GM12878 (cell line): Measurements from ENCODE around the gene MEDAG. TPM values are rescaled to one million over a fixed set of nuclear protein-coding genes. Genes with fewer than 3 reads are reported as not detected.

Experiments used
- ATAC-seq: fragments of 200-7000 bp; cut with Tn5 transposase; 3 replicates; pipeline ENCODE4 v1.9.1; 2020; ENCODE audit warnings: mild to moderate bottlenecking, moderate library complexity
- BruUV-seq: library from RNA; stranded (reverse); fragments of 400-500 nt; replicated peaks from 2 replicates; lab custom pipeline; 2021; lab: Mats Ljungman, UMichigan
- CTCF ChIA-PET: fragments of 300-600 bp; sonication (Branson Sonifier 250); formaldehyde crosslinking; extraction: SDS; loops from one replicate; lab custom pipeline; 2021; ENCODE audit warnings: inconsistent platforms; lab: Yijun Ruan, JAX
- POLR2A ChIA-PET: fragments of 350-600 bp; formaldehyde crosslinking; extraction: SDS; loops from one replicate; lab custom pipeline; 2021; ENCODE audit warnings: inconsistent platforms; lab: Charles Lee
- RAD21 ChIA-PET: fragments of 300-600 bp; sonication (Branson Sonifier 250); formaldehyde crosslinking; loops from one replicate; lab custom pipeline; 2023; ENCODE audit warnings: antibody characterized with exemption; ENCODE audit not compliant: unreplicated experiment; lab: Charles Lee
- SMC1A ChIA-PET: fragments of 300-600 bp; sonication (Branson Sonifier 250); formaldehyde crosslinking; loops from one replicate; lab custom pipeline; 2023; ENCODE audit not compliant: unreplicated experiment, uncharacterized antibody; lab: Charles Lee
- DNase-seq: peaks from one replicate; pipeline ENCODE4 v3.0.0-alpha.2; 2011; ENCODE audit warnings: low read depth, low spot score
- FAIRE-seq: peaks from 3 replicates; lab custom pipeline; 2011; peaks lifted over from hg19 to GRCh38; lab: Jason Lieb, UNC
- H2AFZ ChIP-seq: 2 replicates; pipeline ENCODE4 v1.6.0; 2011; ENCODE audit warnings: low read depth, low read length, control low read depth; ENCODE audit not compliant: control insufficient read depth
- H3K27ac ChIP-seq: 2 replicates; pipeline ENCODE4 v1.5.1; 2011; ENCODE audit warnings: control low read depth; ENCODE audit not compliant: control insufficient read depth, insufficient read depth
- H3K27me3 ChIP-seq, 2 experiments: replicated peaks in 1 of 2; 2 replicates each; pipeline versions ENCODE4 v1.6.0 to v1.6.1; 2011; ENCODE audit warnings: low read length in 1 of 2; ENCODE audit not compliant: control insufficient read depth in 2 of 2, insufficient read depth in 2 of 2
- H3K36me3 ChIP-seq, 2 experiments: 2 replicates each; pipeline ENCODE4 v1.5.1; 2011; ENCODE audit warnings: low read length in 1 of 2; ENCODE audit not compliant: control insufficient read depth in 2 of 2, insufficient read depth in 2 of 2
- H3K4me1 ChIP-seq: 2 replicates; pipeline ENCODE4 v1.6.1; 2011; ENCODE audit warnings: mild to moderate bottlenecking, low read length, moderate library complexity, mixed read lengths; ENCODE audit not compliant: control insufficient read depth, insufficient read depth
- H3K4me2 ChIP-seq: 2 replicates; pipeline ENCODE4 v1.6.0; 2011; ENCODE audit warnings: control low read depth; ENCODE audit not compliant: control insufficient read depth, insufficient read depth
- H3K4me3 ChIP-seq: fragments of 200-600 bp; sonication (generic); 2 replicates; pipeline ENCODE4 v1.5.1; 2016
- H3K79me2 ChIP-seq: 2 replicates; pipeline ENCODE4 v1.6.0; 2011; ENCODE audit warnings: low read length; ENCODE audit not compliant: control insufficient read depth, insufficient read depth
- H3K9ac ChIP-seq: 2 replicates; pipeline ENCODE4 v1.8.0; 2011; ENCODE audit warnings: low read length, control low read depth, mixed read lengths; ENCODE audit not compliant: control insufficient read depth, insufficient read depth
- H3K9me3 ChIP-seq: replicated peaks from 3 replicates; pipeline ENCODE4 v1.5.1; 2011; ENCODE audit warnings: mild to moderate bottlenecking, low read length; ENCODE audit not compliant: control insufficient read depth, insufficient read depth
- H4K20me1 ChIP-seq: 2 replicates; pipeline ENCODE4 v1.6.0; 2011; ENCODE audit not compliant: control insufficient read depth, insufficient read depth
- BHLHE40 ChIP-seq, 2 experiments: fragments of 450-650 bp in 1 of 2; IDR thresholded peaks; 2 replicates each; pipeline ENCODE4 v1.6.1; 2011 to 2017; ENCODE audit warnings: low read depth in 2 of 2, borderline replicate concordance in 1 of 2, improper control_type of control experiment in 1 of 2, low read length in 1 of 2, mild to moderate bottlenecking in 1 of 2
- CHD4 ChIP-seq: fragments of 200-600 bp; sonication (generic); IDR thresholded peaks from 2 replicates; pipeline ENCODE4 v1.6.1; 2016; ENCODE audit warnings: mild to moderate bottlenecking
- KLF5 ChIP-seq: fragments of 450-650 bp; IDR thresholded peaks from 2 replicates; pipeline ENCODE4 v1.6.1; 2014; ENCODE audit warnings: mild to moderate bottlenecking; ENCODE audit not compliant: partially characterized antibody
- MAX ChIP-seq: IDR thresholded peaks from 2 replicates; pipeline ENCODE4 v1.6.1; 2012; ENCODE audit warnings: low read depth, low read length, improper control_type of control experiment
- NR2C1 ChIP-seq: fragments of 450-650 bp; IDR thresholded peaks from 2 replicates; pipeline ENCODE4 v1.6.1; 2017; ENCODE audit warnings: antibody characterized with exemption, mild to moderate bottlenecking, moderate library complexity
- PML ChIP-seq: IDR thresholded peaks from 2 replicates; pipeline ENCODE4 v1.6.1; 2012; ENCODE audit warnings: low read length, inconsistent platforms
- RCOR1 ChIP-seq: conservative IDR thresholded peaks from 2 replicates; pipeline ENCODE4 v1.6.1; 2012; ENCODE audit warnings: low read depth, low read length, improper control_type of control experiment
- SIX5 ChIP-seq: IDR thresholded peaks from 2 replicates; pipeline ENCODE4 v1.6.1; 2011; ENCODE audit warnings: mild to moderate bottlenecking, low read depth, low read length, moderate library complexity; ENCODE audit not compliant: severe bottlenecking
- SUPT20H ChIP-seq: IDR thresholded peaks from 2 replicates; pipeline ENCODE4 v1.6.1; 2011; ENCODE audit warnings: low read depth, mild to moderate bottlenecking, low read length, moderate library complexity, borderline replicate concordance; ENCODE audit not compliant: control insufficient read depth
- TARDBP ChIP-seq: IDR thresholded peaks from 2 replicates; pipeline ENCODE4 v1.6.1; 2016; ENCODE audit warnings: borderline replicate concordance
- TCF12 ChIP-seq: IDR thresholded peaks from 2 replicates; pipeline ENCODE4 v1.6.1; 2011; ENCODE audit warnings: low read depth, mild to moderate bottlenecking, low read length
- ZZZ3 ChIP-seq: IDR thresholded peaks from 2 replicates; pipeline ENCODE4 v1.6.1; 2011; ENCODE audit warnings: low read depth; ENCODE audit not compliant: control insufficient read depth, insufficient read length
- WGBS: methylation state at CpG from one replicate; pipeline ENCODE4 v1.1.6; 2016; ENCODE audit warnings: low lambda C conversion rate; ENCODE audit not compliant: insufficient replicate concordance, insufficient coverage; ENCODE audit errors: missing lambda C conversion rate; 5-methylcytosine and 5-hydroxymethylcytosine counted together
- in situ Hi-C: fragments of 300-500 bp; cut with MboI; formaldehyde crosslinking; loops from 9 replicates; pipeline ENCODE4 v1.14.3; 2018; ENCODE audit warnings: mixed read lengths
- intact Hi-C: fragments of 100-400 bp; cut with micrococcal nuclease; formaldehyde crosslinking; loops from one replicate; pipeline ENCODE4 v1.14.2; 2022; ENCODE audit not compliant: unreplicated experiment
- polyA plus RNA-seq, 11 experiments: library from polyadenylated mRNA; depleted of rRNA in 4 of 11; unstranded in 6 of 11; stranded (reverse) in 5 of 11; fragments of >200 nt; fragmentation: Nextera tagmentation in 4 of 11; fragmentation: Illumina TruSeq in 1 of 11; extraction: Ambion mirVana in 4 of 11; extraction: Trizol in 1 of 11; gene quantifications; 1 replicate in 1 of 11; 2 replicates in 10 of 11; pipeline versions ENCODE4 v1.2.1 to v1.2.3, GENCODE V29; 2011 to 2016; ENCODE audit warnings: inconsistent platforms in 2 of 11, missing spikeins in 2 of 11, low read depth in 1 of 11
- total RNA-seq, 4 experiments: library from RNA; depleted of rRNA in 3 of 4; stranded (reverse); fragments of >200 nt in 3 of 4; fragmentation: Illumina TruSeq in 1 of 4; extraction: Trizol in 1 of 4; gene quantifications; 2 replicates each; pipeline versions ENCODE4 v1.2.1 to v1.2.3, GENCODE V29; 2013 to 2021

The MEDAG gene
- total and polyA plus RNA-seq, 10 of the 15 experiments (the other 5 are each of a cell fraction or from before 2014, with no cell fraction given), result 0.03 TPM; not detected in 9

DNA sequence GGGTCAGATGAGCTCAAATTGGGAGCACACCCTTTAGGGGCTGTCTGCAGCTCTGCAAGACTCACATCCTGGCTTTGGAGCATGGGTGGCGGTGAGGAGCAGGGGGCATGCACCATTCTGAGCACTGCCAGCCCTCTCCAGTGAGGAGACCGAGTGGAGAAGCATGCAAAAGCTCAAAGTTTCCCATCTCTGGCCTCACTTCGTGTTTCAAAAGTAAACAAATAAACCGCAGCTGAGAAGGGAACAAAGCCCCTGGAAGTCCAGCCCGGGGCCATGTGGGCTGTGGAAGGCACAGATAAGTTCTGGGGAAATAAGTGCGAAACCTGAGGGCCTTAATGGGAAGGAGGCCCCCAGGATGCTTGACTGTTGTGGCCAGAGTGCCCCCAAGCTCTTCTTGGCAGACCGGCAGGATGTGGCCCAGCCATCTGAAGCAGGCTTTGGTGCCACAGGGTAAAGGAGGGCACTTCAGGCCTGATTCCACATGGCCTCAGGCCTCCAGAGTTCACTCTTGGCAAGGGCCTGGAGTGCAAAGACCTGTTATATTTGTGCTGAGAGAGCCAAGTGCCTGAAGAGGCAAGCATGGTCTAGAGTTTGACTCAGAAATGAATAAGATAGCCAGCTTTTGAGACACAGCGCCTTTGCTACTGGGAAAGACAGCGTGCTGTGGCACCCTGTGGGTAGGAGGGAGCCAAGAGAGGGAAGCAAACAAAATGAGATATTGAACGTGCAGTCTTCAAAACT is 1.2 kb downstream of the MEDAG start:
- in situ Hi-C loops (no loop called here), intact Hi-C loops (no loop called here)
- Histone ChIP-seq H3K27ac (no peak overlapping the region), H3K79me2 (no peaks in the 10 kb centered on the region), H3K4me3 (no peak overlapping the region), H3K9me3 (no peaks in the 10 kb centered on the region), H3K4me1 (no peaks in the 10 kb centered on the region), H4K20me1 (no peaks in the 10 kb centered on the region), H3K4me2 (no peak overlapping the region), H3K27me3 (peaks cover 3 to 7% of the 10 kb centered on the region in 2 experiments; a peak in 3 of 4 replicates), H3K36me3 (no peaks in the 10 kb centered on the region), H3K9ac (no peak overlapping the region), H2AFZ (no peak overlapping the region)
- POLR2A ChIA-PET, result interaction anchor here (0.9 kb wide), 1 partner anchor 10 kb away, joined by 3 read pairs; no protein-coding TSS in a partner anchor
- no peak for ATAC-seq
- no peak for FAIRE-seq
- no peak for TF ChIP-seq CHD4
- TF ChIP-seq PML, result no peak
- TF ChIP-seq KLF5, result no peak
- BruUV-seq, result no TSS peak
- RAD21 ChIA-PET, result no interaction called here
- SMC1A ChIA-PET, result no interaction called here
- CTCF ChIA-PET, result interaction anchor here (0.6 to 1.8 kb wide), 2 partner anchors 137 to 149 kb away, joined by 3 to 4 read pairs; no protein-coding TSS in a partner anchor
- no peak for DNase-seq
- WGBS, result 11% methylated on average over 10 of the region's 10 CpGs

- WGBS, result 1% methylated on average over 5 of the region's 5 CpGs
- ChIA-PET CTCF (interaction anchor here (1.8 kb wide), 1 partner anchor 136 kb away, joined by 4 read pairs; no protein-coding TSS in a partner anchor), POLR2A (no interaction called here), SMC1A (no interaction called here), RAD21 (no interaction called here)
- Histone ChIP-seq H3K27ac (no peak overlapping the region), H3K4me2 (no peak overlapping the region), H3K9me3 (no peaks in the 10 kb centered on the region), H3K79me2 (no peaks in the 10 kb centered on the region), H2AFZ (no peak overlapping the region), H3K27me3 (peaks cover 3 to 7% of the 10 kb centered on the region in 2 experiments; a peak in 3 of 4 replicates), H4K20me1 (no peaks in the 10 kb centered on the region), H3K9ac (no peak overlapping the region), H3K36me3 (no peaks in the 10 kb centered on the region), H3K4me1 (no peaks in the 10 kb centered on the region), H3K4me3 (no peak overlapping the region)
- DNase-seq, result no peak
- intact Hi-C loops (no loop called here), in situ Hi-C loops (no loop called here)
- ATAC-seq, result no peak
- FAIRE-seq, result no peak
- no TSS peak for BruUV-seq
- no peak for TF ChIP-seq TARDBP
- no peak for TF ChIP-seq NR2C1
- TF ChIP-seq RCOR1, result no peak
- TF ChIP-seq SUPT20H, result no peak
- no peak for TF ChIP-seq ZZZ3
- no peak for TF ChIP-seq SIX5
- no peak for TF ChIP-seq TCF12
- TF ChIP-seq MAX, result no peak
- TF ChIP-seq BHLHE40 (IDR thresholded peaks at IDR 0.05; ENCODE audit: borderline replicate concordance in 1 of 2, low read depth in 2 of 2, low read length in 1 of 2), result no peak
Measured at GRCh38 chr13:30908416-30908980, 2.4 kb downstream of the MEDAG start.
